SK-N-SH (cell line): ENCODE data around the gene COL26A1. TPM values are rescaled to one million over a fixed set of nuclear protein-coding genes. Genes with fewer than 3 reads are reported as not detected.
"Not testable (repeated sequence)": the region's sequence is repeated elsewhere in the genome, so short reads cannot be mapped to it uniquely, and the experiment has no call there.

Experiments
- CTCF ChIA-PET: fragments of 300-600, 350-600 bp; formaldehyde crosslinking; extraction: SDS; loops from one replicate; lab custom pipeline; 2021; lab: Yijun Ruan, JAX
- POLR2A ChIA-PET: fragments of 350-600 bp; sonication (Branson Sonifier 250); formaldehyde crosslinking; extraction: SDS; loops from one replicate; lab custom pipeline; 2020; ENCODE audit warnings: antibody characterized with exemption, inconsistent platforms; lab: Yijun Ruan, JAX
- DNase-seq: peaks from one replicate; pipeline ENCODE4 v3.0.0; 2012
- H2AFZ ChIP-seq: fragments of 200-600 bp; sonication (generic); 2 replicates; pipeline ENCODE4 v1.8.1; 2016; ENCODE audit warnings: antibody characterized with exemption, mild to moderate bottlenecking, low read depth
- H3F3A ChIP-seq: fragments of 200-600 bp; sonication (generic); replicated peaks from 2 replicates; pipeline ENCODE3; 2016; ENCODE audit warnings: antibody characterized with exemption, mild to moderate bottlenecking; ENCODE audit not compliant: insufficient read depth
- H3K27ac ChIP-seq, 2 experiments: fragments of 200-500 bp in 1 of 2; fragments of 200-600 bp in 1 of 2; sonication (Bioruptor generic) in 1 of 2; sonication (generic), shearing (Covaris generic) in 1 of 2; 2 replicates each; pipeline versions ENCODE4 v1.5.1 to v1.6.1; 2014 to 2016; ENCODE audit warnings: low read depth in 2 of 2, inconsistent platforms in 1 of 2, low read length in 1 of 2, mild to moderate bottlenecking in 1 of 2, mixed read lengths in 1 of 2
- H3K27me3 ChIP-seq: fragments of 200-600 bp; sonication (generic), shearing (Covaris generic); 2 replicates; pipeline ENCODE4 v1.6.1; 2016; ENCODE audit warnings: mixed run types; ENCODE audit not compliant: insufficient read depth
- H3K36me3 ChIP-seq, 2 experiments: fragments of 200-500 bp in 1 of 2; fragments of 200-600 bp in 1 of 2; sonication (Bioruptor generic) in 1 of 2; sonication (generic) in 1 of 2; replicated peaks in 1 of 2; 2 replicates each; pipeline versions ENCODE3 to v1.5.1; 2014 to 2016; ENCODE audit warnings: low read length in 1 of 2, mild to moderate bottlenecking in 1 of 2; ENCODE audit not compliant: insufficient read depth in 2 of 2, control insufficient read depth in 1 of 2
- H3K4me1 ChIP-seq, 2 experiments: fragments of 200-500 bp in 1 of 2; fragments of 200-600 bp in 1 of 2; sonication (Bioruptor generic) in 1 of 2; sonication (generic), shearing (Covaris generic) in 1 of 2; 2 replicates each; pipeline versions ENCODE4 v1.5.1 to v1.6.1; 2014 to 2016; ENCODE audit warnings: low read depth in 1 of 2, low read length in 1 of 2, mixed run types in 1 of 2; ENCODE audit not compliant: insufficient read depth in 2 of 2, control insufficient read depth in 1 of 2
- H3K4me2 ChIP-seq: fragments of 200-600 bp; sonication (generic), shearing (Covaris generic); 2 replicates; pipeline ENCODE4 v1.6.1; 2017; ENCODE audit warnings: mixed run types
- H3K4me3 ChIP-seq, 2 experiments: fragments of 200-500 bp in 1 of 2; fragments of 200-600 bp in 1 of 2; sonication (Bioruptor generic) in 1 of 2; sonication (generic), shearing (Covaris generic) in 1 of 2; 2 replicates each; pipeline versions ENCODE4 v1.5.1 to v1.8.1; 2014 to 2016; ENCODE audit warnings: low read depth in 2 of 2, inconsistent platforms in 1 of 2, low read length in 1 of 2, mild to moderate bottlenecking in 1 of 2, mixed read lengths in 1 of 2, moderate library complexity in 1 of 2
- H3K79me2 ChIP-seq: fragments of 200-600 bp; sonication (generic); 2 replicates; pipeline ENCODE4 v1.8.1; 2017; ENCODE audit warnings: mild to moderate bottlenecking; ENCODE audit not compliant: insufficient read depth
- H3K9ac ChIP-seq: fragments of 200-600 bp; sonication (generic); 2 replicates; pipeline ENCODE4 v1.6.1; 2017; ENCODE audit warnings: mixed run types
- H3K9me2 ChIP-seq: fragments of 200-600 bp; sonication (generic); 2 replicates; pipeline ENCODE4 v1.6.1; 2017; ENCODE audit warnings: mixed run types
- H3K9me3 ChIP-seq: fragments of 200-600 bp; sonication (generic); 2 replicates; pipeline ENCODE4 v1.6.1; 2017; ENCODE audit warnings: mixed run types, mild to moderate bottlenecking, moderate library complexity
- H4K20me1 ChIP-seq: fragments of 200-600 bp; sonication (generic); 2 replicates; pipeline ENCODE4 v1.6.1; 2017; ENCODE audit warnings: mild to moderate bottlenecking, mixed run types; ENCODE audit not compliant: insufficient read depth
- EP300 ChIP-seq, 2 experiments: IDR thresholded peaks; 2 replicates each; pipeline versions ENCODE4 v1.4.0 to v1.6.1; 2012; ENCODE audit warnings: borderline replicate concordance in 1 of 2, low read depth in 1 of 2, low read length in 1 of 2
- FOXJ3 ChIP-seq: sonication (generic); formaldehyde crosslinking; IDR thresholded peaks from 2 replicates; pipeline ENCODE4 v1.5.1; 2020; ENCODE audit warnings: mild to moderate bottlenecking, missing genetic modification reagents
- FOXM1 ChIP-seq: IDR thresholded peaks from 2 replicates; pipeline ENCODE4 v1.4.0; 2012; ENCODE audit warnings: low read depth, mild to moderate bottlenecking
- GABPA ChIP-seq: IDR thresholded peaks from 2 replicates; pipeline ENCODE4 v1.4.0; 2012; ENCODE audit warnings: low read depth, mild to moderate bottlenecking
- JUND ChIP-seq: IDR thresholded peaks from 2 replicates; pipeline ENCODE4 v1.4.0; 2012
- POLR2AphosphoS5 ChIP-seq: IDR thresholded peaks from 2 replicates; pipeline ENCODE4 v1.6.1; 2012; ENCODE audit warnings: low read depth, low read length
- RXRA ChIP-seq: IDR thresholded peaks from 2 replicates; pipeline ENCODE4 v1.4.0; 2012; ENCODE audit warnings: low read depth, mild to moderate bottlenecking, borderline replicate concordance
- TCF12 ChIP-seq: IDR thresholded peaks from 2 replicates; pipeline ENCODE4 v1.4.0; 2012
- TEAD4 ChIP-seq: IDR thresholded peaks from 2 replicates; pipeline ENCODE4 v1.4.0; 2012; ENCODE audit warnings: mild to moderate bottlenecking, borderline replicate concordance; ENCODE audit not compliant: insufficient read depth
- WGBS: methylation state at CpG from one replicate; pipeline ENCODE4 v1.1.6; 2017; ENCODE audit warnings: low lambda C conversion rate; 5-methylcytosine and 5-hydroxymethylcytosine counted together
- polyA plus RNA-seq, 3 experiments: library from polyadenylated mRNA; depleted of rRNA; stranded (reverse); fragments of >200 nt; gene quantifications; 2 replicates each; pipeline ENCODE4 v1.2.3, GENCODE V29; 2012
- TF ChIP-seq, protein P1 (sequence below): IDR thresholded peaks from 2 replicates; pipeline ENCODE4 v1.6.1; 2012; ENCODE audit warnings: mild to moderate bottlenecking, low read depth, low read length, moderate library complexity
- TF ChIP-seq, protein P2 (sequence below): fragments of 200-600 bp; sonication (generic); IDR thresholded peaks from 2 replicates; pipeline ENCODE4 v1.6.1; 2017; ENCODE audit warnings: antibody characterized with exemption, mild to moderate bottlenecking, moderate library complexity
- TF ChIP-seq, protein P3 (sequence below): IDR thresholded peaks from 2 replicates; pipeline ENCODE4 v1.4.0; 2012; ENCODE audit warnings: low read depth, borderline replicate concordance
- TF ChIP-seq, protein P4 (sequence below): IDR thresholded peaks from 2 replicates; pipeline ENCODE4 v1.4.0; 2012; ENCODE audit warnings: low read depth

The COL26A1 gene
- polyA plus RNA-seq, 1 of the 3 experiments (the other 2 are of a cell fraction) = 0.05 TPM

DNA sequence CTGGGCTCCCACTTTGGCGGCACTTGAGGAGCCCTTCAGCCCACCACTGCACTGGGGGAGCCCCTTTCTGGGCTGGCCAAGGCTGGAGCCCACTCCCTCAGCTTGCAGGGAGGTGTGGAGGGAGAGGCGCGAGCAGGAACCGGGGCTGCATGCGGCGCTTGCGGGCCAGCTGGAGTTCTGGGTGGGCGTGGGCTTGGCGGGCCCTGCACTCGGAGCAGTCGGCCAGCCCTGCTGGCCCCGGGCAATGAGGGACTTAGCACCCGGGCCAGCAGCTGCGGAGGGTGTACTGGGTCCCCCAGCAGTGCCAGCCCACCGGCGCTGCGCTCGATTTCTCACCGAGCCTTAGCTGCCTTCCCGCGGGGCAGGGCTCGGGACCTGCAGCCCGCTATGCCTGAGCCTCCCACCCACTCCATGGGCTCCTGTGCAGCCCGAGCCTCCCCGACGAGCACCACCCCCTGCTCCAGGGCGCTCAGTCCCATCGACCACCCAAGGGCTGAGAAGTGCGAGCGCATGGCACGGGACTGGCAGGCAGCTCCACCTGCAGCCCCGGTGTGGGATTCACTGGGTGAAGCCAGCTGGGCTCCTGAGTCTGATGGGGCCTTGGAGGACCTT lies 14.1 kb upstream of the COL26A1 start:
- H3K27me3 ChIP-seq = peaks cover 18% of the 10 kb centered on the region
- ChIA-PET POLR2A (interaction anchor here (0.6 kb wide), 1 partner anchor 27 kb away, joined by 3 read pairs; the partner anchor contains the start of gene IFT22), CTCF (interaction anchor here (1.0 to 4.3 kb wide), 7 partner anchors 14 to 452 kb away, joined by 3 to 20 read pairs (median 3); partner anchors contain the start of gene IFT22)
- H3K27ac ChIP-seq, H3K9me2 ChIP-seq, H3K79me2 ChIP-seq, DNase-seq, H3K4me3 ChIP-seq, H3K36me3 ChIP-seq, H2AFZ ChIP-seq, H3K9me3 ChIP-seq, H4K20me1 ChIP-seq, H3K4me2 ChIP-seq, H3K4me1 ChIP-seq, H3F3A ChIP-seq, H3K9ac ChIP-seq: not testable (repeated sequence)
- 65% methylated on average over 10 of the region's 32 CpGs for WGBS

DNA sequence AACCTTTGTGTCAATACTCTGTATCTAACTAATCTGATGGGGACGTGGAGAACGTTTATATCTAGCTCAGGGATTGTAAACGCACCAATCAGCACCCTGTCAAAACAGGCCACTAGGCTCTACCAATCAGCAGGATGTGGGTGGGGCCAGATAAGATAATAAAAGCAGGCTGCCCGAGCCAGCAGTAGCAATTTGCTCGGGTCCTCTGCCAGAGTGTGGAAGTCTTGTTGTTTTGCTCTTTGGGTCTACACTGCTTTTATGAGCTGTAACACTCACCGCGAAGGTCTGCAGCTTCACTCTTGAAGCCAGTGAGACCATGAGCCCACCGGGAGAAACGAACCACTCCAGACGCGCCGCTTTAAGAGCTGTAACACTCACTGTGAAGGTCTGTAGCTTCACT lies 13.4 kb upstream of the COL26A1 start:
- 87% methylated on average over 12 of the region's 12 CpGs for WGBS

DNA sequence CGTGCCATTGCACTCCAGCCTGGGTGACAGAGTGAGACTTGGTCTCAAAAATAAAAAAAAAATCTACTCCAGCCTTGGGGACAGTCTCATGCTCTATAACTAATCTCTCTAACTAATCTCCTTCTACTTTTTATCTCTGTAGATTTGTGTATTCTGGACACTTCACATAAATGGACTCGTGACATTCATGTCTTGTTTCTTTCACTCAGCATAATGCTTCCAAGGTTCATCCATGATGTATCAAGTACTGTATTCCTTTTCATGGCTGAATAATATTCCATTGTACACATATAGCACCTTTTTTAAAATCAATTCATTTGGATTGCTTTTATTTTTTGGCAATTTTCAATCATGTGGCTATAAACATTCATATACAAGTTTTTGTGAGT lies 9.8 kb upstream of the COL26A1 start:
- Histone ChIP-seq H2AFZ (no peak overlapping the region), H3K36me3 (no peaks in the 10 kb centered on the region), H3K9me3 (no peaks in the 10 kb centered on the region), H3K4me1 (no peaks in the 10 kb centered on the region), H4K20me1 (no peaks in the 10 kb centered on the region), H3K4me3 (no peak overlapping the region), H3K9ac (no peak overlapping the region), H3K9me2 (no peaks in the 10 kb centered on the region), H3K79me2 (no peaks in the 10 kb centered on the region), H3K27ac (no peak overlapping the region), H3F3A (no peaks in the 10 kb centered on the region), H3K4me2 (no peak overlapping the region), H3K27me3 (peaks cover 15% of the 10 kb centered on the region)
- TF ChIP-seq, protein P1, sequence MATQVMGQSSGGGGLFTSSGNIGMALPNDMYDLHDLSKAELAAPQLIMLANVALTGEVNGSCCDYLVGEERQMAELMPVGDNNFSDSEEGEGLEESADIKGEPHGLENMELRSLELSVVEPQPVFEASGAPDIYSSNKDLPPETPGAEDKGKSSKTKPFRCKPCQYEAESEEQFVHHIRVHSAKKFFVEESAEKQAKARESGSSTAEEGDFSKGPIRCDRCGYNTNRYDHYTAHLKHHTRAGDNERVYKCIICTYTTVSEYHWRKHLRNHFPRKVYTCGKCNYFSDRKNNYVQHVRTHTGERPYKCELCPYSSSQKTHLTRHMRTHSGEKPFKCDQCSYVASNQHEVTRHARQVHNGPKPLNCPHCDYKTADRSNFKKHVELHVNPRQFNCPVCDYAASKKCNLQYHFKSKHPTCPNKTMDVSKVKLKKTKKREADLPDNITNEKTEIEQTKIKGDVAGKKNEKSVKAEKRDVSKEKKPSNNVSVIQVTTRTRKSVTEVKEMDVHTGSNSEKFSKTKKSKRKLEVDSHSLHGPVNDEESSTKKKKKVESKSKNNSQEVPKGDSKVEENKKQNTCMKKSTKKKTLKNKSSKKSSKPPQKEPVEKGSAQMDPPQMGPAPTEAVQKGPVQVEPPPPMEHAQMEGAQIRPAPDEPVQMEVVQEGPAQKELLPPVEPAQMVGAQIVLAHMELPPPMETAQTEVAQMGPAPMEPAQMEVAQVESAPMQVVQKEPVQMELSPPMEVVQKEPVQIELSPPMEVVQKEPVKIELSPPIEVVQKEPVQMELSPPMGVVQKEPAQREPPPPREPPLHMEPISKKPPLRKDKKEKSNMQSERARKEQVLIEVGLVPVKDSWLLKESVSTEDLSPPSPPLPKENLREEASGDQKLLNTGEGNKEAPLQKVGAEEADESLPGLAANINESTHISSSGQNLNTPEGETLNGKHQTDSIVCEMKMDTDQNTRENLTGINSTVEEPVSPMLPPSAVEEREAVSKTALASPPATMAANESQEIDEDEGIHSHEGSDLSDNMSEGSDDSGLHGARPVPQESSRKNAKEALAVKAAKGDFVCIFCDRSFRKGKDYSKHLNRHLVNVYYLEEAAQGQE = no peak
- TF ChIP-seq, protein P2, sequence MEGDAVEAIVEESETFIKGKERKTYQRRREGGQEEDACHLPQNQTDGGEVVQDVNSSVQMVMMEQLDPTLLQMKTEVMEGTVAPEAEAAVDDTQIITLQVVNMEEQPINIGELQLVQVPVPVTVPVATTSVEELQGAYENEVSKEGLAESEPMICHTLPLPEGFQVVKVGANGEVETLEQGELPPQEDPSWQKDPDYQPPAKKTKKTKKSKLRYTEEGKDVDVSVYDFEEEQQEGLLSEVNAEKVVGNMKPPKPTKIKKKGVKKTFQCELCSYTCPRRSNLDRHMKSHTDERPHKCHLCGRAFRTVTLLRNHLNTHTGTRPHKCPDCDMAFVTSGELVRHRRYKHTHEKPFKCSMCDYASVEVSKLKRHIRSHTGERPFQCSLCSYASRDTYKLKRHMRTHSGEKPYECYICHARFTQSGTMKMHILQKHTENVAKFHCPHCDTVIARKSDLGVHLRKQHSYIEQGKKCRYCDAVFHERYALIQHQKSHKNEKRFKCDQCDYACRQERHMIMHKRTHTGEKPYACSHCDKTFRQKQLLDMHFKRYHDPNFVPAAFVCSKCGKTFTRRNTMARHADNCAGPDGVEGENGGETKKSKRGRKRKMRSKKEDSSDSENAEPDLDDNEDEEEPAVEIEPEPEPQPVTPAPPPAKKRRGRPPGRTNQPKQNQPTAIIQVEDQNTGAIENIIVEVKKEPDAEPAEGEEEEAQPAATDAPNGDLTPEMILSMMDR = no peak
- TF ChIP-seq FOXJ3 (no peak), TEAD4 (no peak), JUND (no peak), POLR2AphosphoS5 (no peak), GABPA (no peak), FOXM1 (no peak), EP300 (IDR thresholded peaks at IDR 0.05; ENCODE audit: borderline replicate concordance in 1 of 2, low read depth in 1 of 2, low read length in 1 of 2) (no peak), TCF12 (no peak), RXRA (no peak)
- TF ChIP-seq, protein P3, sequence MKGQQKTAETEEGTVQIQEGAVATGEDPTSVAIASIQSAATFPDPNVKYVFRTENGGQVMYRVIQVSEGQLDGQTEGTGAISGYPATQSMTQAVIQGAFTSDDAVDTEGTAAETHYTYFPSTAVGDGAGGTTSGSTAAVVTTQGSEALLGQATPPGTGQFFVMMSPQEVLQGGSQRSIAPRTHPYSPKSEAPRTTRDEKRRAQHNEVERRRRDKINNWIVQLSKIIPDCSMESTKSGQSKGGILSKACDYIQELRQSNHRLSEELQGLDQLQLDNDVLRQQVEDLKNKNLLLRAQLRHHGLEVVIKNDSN = no peak
- TF ChIP-seq, protein P4, sequence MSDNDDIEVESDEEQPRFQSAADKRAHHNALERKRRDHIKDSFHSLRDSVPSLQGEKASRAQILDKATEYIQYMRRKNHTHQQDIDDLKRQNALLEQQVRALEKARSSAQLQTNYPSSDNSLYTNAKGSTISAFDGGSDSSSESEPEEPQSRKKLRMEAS = no peak
- no peak for DNase-seq
- ChIA-PET POLR2A (interaction anchor here (1.2 kb wide), 1 partner anchor 31 kb away, joined by 6 read pairs; the partner anchor contains the start of gene IFT22), CTCF (interaction anchor here (0.7 to 2.5 kb wide), 3 partner anchors 35 to 59 kb away, joined by 3 to 8 read pairs (median 3); no protein-coding TSS in a partner anchor)
- 37% methylated on average over 2 of the region's 2 CpGs for WGBS

More for the DNA sequence above, 13.4 kb upstream of the COL26A1 start:
- H3K4me1 ChIP-seq, H3K36me3 ChIP-seq, H3F3A ChIP-seq, H3K4me2 ChIP-seq, H3K4me3 ChIP-seq, H3K27ac ChIP-seq, DNase-seq, H3K79me2 ChIP-seq, POLR2A ChIA-PET, H3K9ac ChIP-seq, H4K20me1 ChIP-seq, H3K9me3 ChIP-seq, H2AFZ ChIP-seq, H3K9me2 ChIP-seq: not testable (repeated sequence)
- peaks cover 20% of the 10 kb centered on the region for H3K27me3 ChIP-seq
- CTCF ChIA-PET = interaction anchor here (1.2 to 4.3 kb wide), 2 partner anchors 15 to 59 kb away, joined by 3 to 20 read pairs; no protein-coding TSS in a partner anchor
